Measurements from ENCODE around the gene FBXW7. TPM values are rescaled to one million over a fixed set of nuclear protein-coding genes. Genes with fewer than 3 reads are reported as not detected.

The FBXW7 gene
- total RNA-seq, 1 donor = 366 TPM

- Histone ChIP-seq H3K4me1 (ENCODE audit: insufficient read depth, low read length) (peaks cover 1% of the 10 kb centered on the region), H3K9me3 (ENCODE audit: low read depth, low read length) (no peaks in the 10 kb centered on the region), H3K27me3 (ENCODE audit: insufficient read depth, low read length) (no peaks in the 10 kb centered on the region), H3K4me3 (ENCODE audit: low read length) (no peak overlapping the region)
These were observed 53.7 kb downstream of the FBXW7 start for GRCh38 chr4:152482211-152482610.

GRCh38 chr4:152480901-152481300, 55.0 kb downstream of the FBXW7 start:
- no peaks in the 10 kb centered on the region for H3K27me3 ChIP-seq (ENCODE audit: insufficient read depth, low read length)
- no peaks in the 10 kb centered on the region for H3K9me3 ChIP-seq (ENCODE audit: low read depth, low read length)
- H3K4me1 ChIP-seq (ENCODE audit: insufficient read depth, low read length) = peaks cover 9% of the 10 kb centered on the region
- no peak overlapping the region for H3K4me3 ChIP-seq (ENCODE audit: low read length)

DNA sequence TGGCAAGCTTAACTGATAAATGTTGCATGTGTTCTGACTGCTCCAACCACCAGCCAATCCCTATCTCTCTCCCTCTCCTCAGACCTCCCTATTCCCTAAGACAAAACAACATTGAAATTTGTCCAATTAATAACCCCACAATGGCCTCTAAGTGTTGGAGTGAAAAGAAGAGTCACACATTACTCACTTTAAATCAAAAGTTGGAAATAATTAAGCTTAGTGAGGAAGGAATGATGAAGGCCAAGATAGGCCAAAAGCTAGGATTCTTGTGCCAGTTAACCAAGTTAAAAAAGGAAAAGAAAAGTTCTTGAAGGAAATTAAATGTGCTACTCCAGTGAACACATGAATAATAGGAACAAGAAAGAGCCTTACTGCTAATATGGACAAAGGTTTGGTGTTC, 55.6 kb downstream of the FBXW7 start:
- Histone ChIP-seq H3K27me3 (ENCODE audit: insufficient read depth, low read length) (no peaks in the 10 kb centered on the region), H3K4me1 (ENCODE audit: insufficient read depth, low read length) (peaks cover 9% of the 10 kb centered on the region), H3K4me3 (ENCODE audit: low read length) (no peak overlapping the region), H3K9me3 (ENCODE audit: low read depth, low read length) (no peaks in the 10 kb centered on the region)

GRCh38 chr4:152479428-152480026, 56.4 kb downstream of the FBXW7 start:
- no peak overlapping the region for H3K4me3 ChIP-seq (ENCODE audit: low read length)
- H3K9me3 ChIP-seq (ENCODE audit: low read depth, low read length) = no peaks in the 10 kb centered on the region
- peaks cover 9% of the 10 kb centered on the region for H3K4me1 ChIP-seq (ENCODE audit: insufficient read depth, low read length)
- no peaks in the 10 kb centered on the region for H3K27me3 ChIP-seq (ENCODE audit: insufficient read depth, low read length)

DNA sequence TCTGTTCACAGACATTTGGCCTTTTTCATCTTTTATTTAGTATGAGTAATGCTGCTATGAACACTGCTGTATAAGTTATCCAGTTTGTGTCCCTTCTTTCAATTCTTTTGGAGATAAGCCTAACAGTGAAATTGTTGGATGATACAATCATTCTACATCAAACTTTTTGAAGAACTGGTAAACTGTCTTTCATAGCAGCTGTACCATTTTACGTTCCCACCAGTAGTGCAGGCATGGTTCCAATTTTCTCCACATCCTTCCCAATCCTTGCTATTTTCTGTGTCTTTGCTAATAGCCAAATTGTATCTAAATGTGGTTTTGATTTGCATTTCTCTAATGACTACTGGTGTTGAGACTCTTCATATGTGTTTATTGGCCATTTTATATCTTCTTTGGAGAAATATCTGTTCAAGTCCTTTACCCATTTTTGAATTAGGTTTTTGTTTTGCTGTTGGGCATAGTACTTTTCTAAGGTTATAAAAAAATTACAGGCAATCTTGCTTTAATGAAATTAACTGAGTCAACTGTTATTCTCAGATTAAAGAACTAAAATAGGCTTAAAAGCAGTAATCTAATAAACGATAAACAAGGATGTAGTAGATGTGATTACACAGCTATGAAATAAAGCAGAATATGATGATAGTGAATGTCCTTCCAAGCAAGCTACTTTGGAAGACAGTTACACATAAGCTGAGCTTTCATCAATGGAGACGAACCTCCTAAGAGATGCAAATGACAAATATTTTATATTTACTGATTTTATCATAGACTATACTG, 57.2 kb downstream of the FBXW7 start:
- H3K9me3 ChIP-seq (ENCODE audit: low read depth, low read length) = no peaks in the 10 kb centered on the region
- peaks cover 9% of the 10 kb centered on the region for H3K4me1 ChIP-seq (ENCODE audit: insufficient read depth, low read length)
- no peaks in the 10 kb centered on the region for H3K27me3 ChIP-seq (ENCODE audit: insufficient read depth, low read length)
- no peak overlapping the region for H3K4me3 ChIP-seq (ENCODE audit: low read length)

DNA sequence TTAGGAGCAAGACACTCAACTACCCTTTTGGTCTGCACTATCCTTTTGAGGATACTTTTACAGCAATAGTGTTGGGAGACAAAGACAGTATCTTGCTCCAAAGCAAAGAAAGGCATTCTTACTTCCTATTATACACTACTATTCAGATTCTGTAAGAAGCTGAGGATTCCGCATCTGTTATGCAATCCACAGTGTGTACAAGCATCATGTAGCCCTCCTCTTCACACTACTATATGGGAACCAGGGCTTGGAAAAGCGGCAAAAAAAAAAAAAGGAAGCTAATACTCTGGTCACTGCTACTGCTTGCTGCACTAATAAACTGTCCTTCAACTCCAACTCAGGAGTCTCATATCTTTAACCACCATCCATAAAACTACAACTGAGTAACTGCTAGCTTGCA, 59.1 kb downstream of the FBXW7 start:
- Histone ChIP-seq H3K9me3 (ENCODE audit: low read depth, low read length) (no peaks in the 10 kb centered on the region), H3K4me1 (ENCODE audit: insufficient read depth, low read length) (peaks cover 9% of the 10 kb centered on the region), H3K4me3 (ENCODE audit: low read length) (no peak overlapping the region), H3K27me3 (ENCODE audit: insufficient read depth, low read length) (no peaks in the 10 kb centered on the region)

GRCh38 chr4:152471251-152471792, 64.6 kb downstream of the FBXW7 start:
- Histone ChIP-seq H3K4me3 (ENCODE audit: low read length) (no peak overlapping the region), H3K9me3 (ENCODE audit: low read depth, low read length) (no peaks in the 10 kb centered on the region), H3K4me1 (ENCODE audit: insufficient read depth, low read length) (peaks cover 13% of the 10 kb centered on the region), H3K27me3 (ENCODE audit: insufficient read depth, low read length) (no peaks in the 10 kb centered on the region)

DNA sequence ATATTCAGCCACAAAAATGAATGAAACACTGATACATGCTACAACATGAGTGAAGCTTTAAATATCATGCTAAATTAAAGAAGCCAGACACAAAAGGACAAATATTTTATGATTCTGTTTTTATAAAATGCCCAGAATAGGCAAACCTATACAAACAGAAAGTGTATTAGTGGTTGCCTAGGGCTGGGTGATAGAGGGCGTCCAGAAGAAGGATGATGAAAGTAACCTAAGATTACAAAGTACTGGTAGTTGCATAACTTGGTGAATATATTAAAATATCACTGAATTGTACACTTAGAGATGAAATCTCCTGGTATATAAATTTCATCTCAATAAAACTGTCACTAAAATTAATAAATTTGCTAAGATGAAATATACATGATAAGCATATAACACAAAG, 67.5 kb downstream of the FBXW7 start:
- H3K27me3 ChIP-seq (ENCODE audit: insufficient read depth, low read length) = no peaks in the 10 kb centered on the region
- no peaks in the 10 kb centered on the region for H3K9me3 ChIP-seq (ENCODE audit: low read depth, low read length)
- H3K4me3 ChIP-seq (ENCODE audit: low read length) = no peak overlapping the region
- peaks cover 35% of the 10 kb centered on the region for H3K4me1 ChIP-seq (ENCODE audit: insufficient read depth, low read length)

DNA sequence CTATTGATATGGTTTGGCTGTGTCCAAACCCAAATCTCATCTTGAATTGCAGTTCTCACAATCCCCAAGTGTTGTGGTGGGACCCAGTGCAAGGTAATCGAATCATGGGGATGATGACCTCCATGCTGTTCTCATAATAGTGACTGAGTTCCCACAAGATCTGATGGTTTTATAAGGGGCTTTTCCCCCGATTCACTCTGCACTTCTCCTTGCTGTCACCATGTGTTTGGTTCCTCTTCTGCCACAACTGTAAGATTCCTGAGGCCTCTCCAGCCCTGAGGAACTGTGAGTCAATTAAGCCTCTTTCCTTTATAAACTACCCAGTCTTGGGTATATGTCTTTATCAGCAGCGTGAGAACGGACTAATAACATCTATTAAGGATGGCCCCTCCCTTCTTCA, 68.8 kb downstream of the FBXW7 start:
- Histone ChIP-seq H3K4me1 (ENCODE audit: insufficient read depth, low read length) (peaks cover 48% of the 10 kb centered on the region), H3K27me3 (ENCODE audit: insufficient read depth, low read length) (no peaks in the 10 kb centered on the region), H3K9me3 (ENCODE audit: low read depth, low read length) (no peaks in the 10 kb centered on the region), H3K4me3 (ENCODE audit: low read length) (no peak overlapping the region)

DNA sequence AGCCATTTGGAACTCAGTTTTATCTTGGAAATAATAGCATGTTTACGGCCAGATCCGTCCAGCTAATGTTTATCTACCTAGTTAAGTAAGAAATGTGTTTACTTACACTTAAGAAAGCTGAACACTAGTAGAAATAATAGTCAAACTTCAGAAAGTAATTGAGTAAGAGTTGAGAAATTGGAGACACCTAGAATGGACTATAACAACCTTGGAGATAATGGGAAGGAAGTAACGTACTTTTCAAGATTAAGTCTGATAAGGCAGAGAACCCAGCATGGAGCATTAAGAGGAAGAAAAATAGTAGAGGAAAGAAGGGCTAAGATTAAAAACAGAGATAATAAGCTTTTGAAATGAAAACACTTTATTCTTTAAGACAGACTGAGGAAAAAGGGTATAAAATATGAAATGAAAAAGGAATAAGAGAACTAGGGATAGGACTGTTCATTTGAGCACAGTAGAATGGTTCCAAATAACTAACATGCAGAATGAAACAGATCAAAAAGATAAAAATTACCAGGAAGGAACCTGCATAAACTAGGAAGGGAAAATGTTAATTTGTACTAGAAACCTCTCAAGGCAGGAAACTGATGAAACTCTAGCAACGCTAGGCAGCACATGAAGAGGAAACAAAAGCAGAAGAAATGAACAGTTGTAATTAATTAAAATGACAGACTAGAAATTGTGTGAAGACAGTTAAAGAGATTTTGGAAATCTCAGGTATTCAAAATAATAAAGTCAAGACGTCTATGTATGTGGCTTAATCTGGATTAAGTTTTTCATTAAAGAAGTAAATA, 71.7 kb downstream of the FBXW7 start:
- H3K4me1 ChIP-seq (ENCODE audit: insufficient read depth, low read length) = peaks cover 69% of the 10 kb centered on the region
- H3K9me3 ChIP-seq (ENCODE audit: low read depth, low read length) = no peaks in the 10 kb centered on the region
- H3K27me3 ChIP-seq (ENCODE audit: insufficient read depth, low read length) = no peaks in the 10 kb centered on the region
- no peak overlapping the region for H3K4me3 ChIP-seq (ENCODE audit: low read length)

DNA sequence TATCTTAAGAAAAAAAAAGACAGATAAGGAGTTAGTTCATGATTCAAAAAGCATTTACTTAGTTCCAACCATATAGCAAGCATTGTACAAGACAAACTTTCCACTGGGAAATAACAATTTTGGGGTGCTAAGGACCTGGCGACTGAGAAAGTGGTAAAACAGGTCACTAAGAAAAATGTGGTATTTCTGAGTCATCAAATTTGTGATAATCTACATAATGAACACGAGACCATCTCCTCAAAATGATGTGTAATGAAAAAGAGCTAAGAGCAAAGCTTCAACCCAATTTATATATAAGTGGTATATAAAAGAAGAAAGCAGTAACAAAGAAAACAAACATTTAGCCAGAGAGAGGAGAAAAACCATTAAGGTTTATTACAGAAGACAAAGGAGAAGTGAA, 72.3 kb downstream of the FBXW7 start:
- H3K27me3 ChIP-seq (ENCODE audit: insufficient read depth, low read length) = no peaks in the 10 kb centered on the region
- H3K4me3 ChIP-seq (ENCODE audit: low read length) = no peak overlapping the region
- H3K9me3 ChIP-seq (ENCODE audit: low read depth, low read length) = no peaks in the 10 kb centered on the region
- H3K4me1 ChIP-seq (ENCODE audit: insufficient read depth, low read length) = peaks cover 76% of the 10 kb centered on the region

GRCh38 chr4:152462695-152463094, 73.2 kb downstream of the FBXW7 start:
- Histone ChIP-seq H3K27me3 (ENCODE audit: insufficient read depth, low read length) (no peaks in the 10 kb centered on the region), H3K9me3 (ENCODE audit: low read depth, low read length) (no peaks in the 10 kb centered on the region), H3K4me3 (ENCODE audit: low read length) (no peak overlapping the region), H3K4me1 (ENCODE audit: insufficient read depth, low read length) (peaks cover 79% of the 10 kb centered on the region)

DNA sequence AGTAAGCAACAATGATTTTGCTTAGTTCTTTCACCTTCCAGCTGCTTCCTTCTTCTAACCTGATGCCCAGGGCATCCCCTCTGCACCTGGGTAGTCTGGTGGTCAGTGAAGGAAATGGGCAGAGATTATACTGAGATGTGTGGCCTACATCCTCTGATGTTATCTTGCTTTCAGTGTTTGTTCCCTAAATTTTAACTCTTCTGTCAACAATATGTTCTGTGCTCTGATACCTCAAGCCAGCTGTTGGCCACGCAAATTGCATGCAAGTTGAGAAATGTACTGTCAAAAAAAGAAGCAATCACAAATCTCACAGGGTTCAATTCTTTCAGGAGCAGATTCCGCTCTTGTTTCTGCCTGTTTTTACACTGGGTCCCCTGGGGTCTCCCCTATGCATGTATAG, 73.8 kb downstream of the FBXW7 start:
- peaks cover 73% of the 10 kb centered on the region for H3K4me1 ChIP-seq (ENCODE audit: insufficient read depth, low read length)
- no peaks in the 10 kb centered on the region for H3K9me3 ChIP-seq (ENCODE audit: low read depth, low read length)
- H3K27me3 ChIP-seq (ENCODE audit: insufficient read depth, low read length) = no peaks in the 10 kb centered on the region
- H3K4me3 ChIP-seq (ENCODE audit: low read length) = no peak overlapping the region

- Histone ChIP-seq H3K4me3 (ENCODE audit: low read length) (no peak overlapping the region), H3K4me1 (ENCODE audit: insufficient read depth, low read length) (peaks cover 67% of the 10 kb centered on the region), H3K27me3 (ENCODE audit: insufficient read depth, low read length) (no peaks in the 10 kb centered on the region), H3K9me3 (ENCODE audit: low read depth, low read length) (no peaks in the 10 kb centered on the region)
These were observed 75.4 kb downstream of the FBXW7 start for GRCh38 chr4:152460488-152460887.

GRCh38 chr4:152459326-152459725, 76.6 kb downstream of the FBXW7 start:
- Histone ChIP-seq H3K27me3 (ENCODE audit: insufficient read depth, low read length) (no peaks in the 10 kb centered on the region), H3K9me3 (ENCODE audit: low read depth, low read length) (no peaks in the 10 kb centered on the region), H3K4me3 (ENCODE audit: low read length) (no peak overlapping the region), H3K4me1 (ENCODE audit: insufficient read depth, low read length) (peaks cover 62% of the 10 kb centered on the region)
